ENCODE measurements around the gene AHI1. TPM values are rescaled to one million over a fixed set of nuclear protein-coding genes. Genes with fewer than 3 reads are reported as not detected.

AHI1 gene
- total and polyA plus RNA-seq, 2 donors (not counting 1 experiment from before 2014, with no cell fraction given): 14.2 to 22.8 TPM

- DNase-seq (ENCODE audit: low read depth in 2 of 2): peak; percentile 21 to 42
- TF ChIP-seq CTCF (conservative IDR thresholded peaks at IDR 0.05 in 1 of 2, IDR thresholded peaks at IDR 0.05 in 1 of 2; ENCODE audit: low read depth in 1 of 2, low read length in 2 of 2) (no peak), EZH2 (IDR thresholded peaks at IDR 0.05; ENCODE audit: low read length, missing control alignments) (no peak)
- Histone ChIP-seq H4K20me1 (ENCODE audit: control insufficient read depth, extremely low read depth, insufficient read depth, low read length) (no peaks in the 10 kb centered on the region), H3K4me3 (replicated peaks in 1 of 4; ENCODE audit: control extremely low read depth in 1 of 4, insufficient read depth in 1 of 4, low read depth in 3 of 4, low read length in 4 of 4) (no peak overlapping the region), H3K4me2 (ENCODE audit: extremely low read depth, insufficient read depth, low read length) (no peak overlapping the region), H3K9me3 (ENCODE audit: control insufficient read depth, insufficient read depth, low read depth, low read length) (peaks cover 2% of the 10 kb centered on the region), H3K9ac (ENCODE audit: insufficient read depth, low read length) (no peak overlapping the region), H3K4me1 (ENCODE audit: control insufficient read depth, extremely low read depth, insufficient read depth, low read length) (no peaks in the 10 kb centered on the region), H3K27me3 (ENCODE audit: control insufficient read depth, insufficient read depth, low read length) (no peaks in the 10 kb centered on the region), H3K27ac (ENCODE audit: insufficient read depth, low read length) (no peak overlapping the region), H2AFZ (ENCODE audit: low read length) (no peak overlapping the region), H3K36me3 (ENCODE audit: control insufficient read depth, insufficient read depth, low read length) (no peaks in the 10 kb centered on the region), H3K79me2 (ENCODE audit: control insufficient read depth, insufficient read depth, low read length) (no peaks in the 10 kb centered on the region)
Observed at GRCh38 chr6:135481783-135482369, 15.7 kb downstream of the AHI1 start.

GRCh38 chr6:135479601-135480000 is 17.9 kb downstream of the AHI1 start:
- no peak for TF ChIP-seq EZH2 (IDR thresholded peaks at IDR 0.05; ENCODE audit: low read length, missing control alignments)
- TF ChIP-seq CTCF (conservative IDR thresholded peaks at IDR 0.05 in 1 of 2, IDR thresholded peaks at IDR 0.05 in 1 of 2; ENCODE audit: low read depth in 1 of 2, low read length in 2 of 2): no peak
- H3K4me3 ChIP-seq (replicated peaks in 1 of 4; ENCODE audit: control extremely low read depth in 1 of 4, insufficient read depth in 1 of 4, low read depth in 3 of 4, low read length in 4 of 4): no peak overlapping the region
- H3K27ac ChIP-seq (ENCODE audit: insufficient read depth, low read length): no peak overlapping the region
- no peak for DNase-seq (ENCODE audit: low read depth in 2 of 2)
- H3K79me2 ChIP-seq (ENCODE audit: control insufficient read depth, insufficient read depth, low read length): no peaks in the 10 kb centered on the region
- no peaks in the 10 kb centered on the region for H3K27me3 ChIP-seq (ENCODE audit: control insufficient read depth, insufficient read depth, low read length)
- H2AFZ ChIP-seq (ENCODE audit: low read length): no peak overlapping the region
- H3K9me3 ChIP-seq (ENCODE audit: control insufficient read depth, insufficient read depth, low read depth, low read length): peaks cover 2% of the 10 kb centered on the region
- H3K4me1 ChIP-seq (ENCODE audit: control insufficient read depth, extremely low read depth, insufficient read depth, low read length): no peaks in the 10 kb centered on the region
- no peak overlapping the region for H3K9ac ChIP-seq (ENCODE audit: insufficient read depth, low read length)
- H4K20me1 ChIP-seq (ENCODE audit: control insufficient read depth, extremely low read depth, insufficient read depth, low read length): no peaks in the 10 kb centered on the region
- H3K36me3 ChIP-seq (ENCODE audit: control insufficient read depth, insufficient read depth, low read length): no peaks in the 10 kb centered on the region
- H3K4me2 ChIP-seq (ENCODE audit: extremely low read depth, insufficient read depth, low read length): no peak overlapping the region

GRCh38 chr6:135478626-135479025 is 18.9 kb downstream of the AHI1 start:
- Histone ChIP-seq H3K27me3 (ENCODE audit: control insufficient read depth, insufficient read depth, low read length) (no peaks in the 10 kb centered on the region), H3K9me3 (ENCODE audit: control insufficient read depth, insufficient read depth, low read depth, low read length) (peaks cover 2% of the 10 kb centered on the region), H3K4me2 (ENCODE audit: extremely low read depth, insufficient read depth, low read length) (no peak overlapping the region), H2AFZ (ENCODE audit: low read length) (no peak overlapping the region), H3K27ac (ENCODE audit: insufficient read depth, low read length) (no peak overlapping the region), H3K79me2 (ENCODE audit: control insufficient read depth, insufficient read depth, low read length) (no peaks in the 10 kb centered on the region), H3K36me3 (ENCODE audit: control insufficient read depth, insufficient read depth, low read length) (no peaks in the 10 kb centered on the region), H3K4me3 (replicated peaks in 1 of 4; ENCODE audit: control extremely low read depth in 1 of 4, insufficient read depth in 1 of 4, low read depth in 3 of 4, low read length in 4 of 4) (no peak overlapping the region), H3K4me1 (ENCODE audit: control insufficient read depth, extremely low read depth, insufficient read depth, low read length) (no peaks in the 10 kb centered on the region), H3K9ac (ENCODE audit: insufficient read depth, low read length) (no peak overlapping the region), H4K20me1 (ENCODE audit: control insufficient read depth, extremely low read depth, insufficient read depth, low read length) (no peaks in the 10 kb centered on the region)
- TF ChIP-seq CTCF (conservative IDR thresholded peaks at IDR 0.05 in 1 of 2, IDR thresholded peaks at IDR 0.05 in 1 of 2; ENCODE audit: low read depth in 1 of 2, low read length in 2 of 2): no peak
- no peak for TF ChIP-seq EZH2 (IDR thresholded peaks at IDR 0.05; ENCODE audit: low read length, missing control alignments)
- DNase-seq (ENCODE audit: low read depth in 2 of 2): no peak
